H4 (cell line): Measurements from ENCODE around the gene YY1. TPM values are rescaled to one million over a fixed set of nuclear protein-coding genes. Genes with fewer than 3 reads are reported as not detected.
"Not testable (repeated sequence)": the region's sequence is repeated elsewhere in the genome, so short reads cannot be mapped to it uniquely, and the experiment has no call there.

Experiments used
- DNase-seq: peaks from one replicate; pipeline ENCODE4 v3.0.0-alpha.2; 2015; ENCODE audit warnings: low spot score
- total RNA-seq: library from RNA; depleted of rRNA; stranded (reverse); fragments of >200 nt; shearing (Covaris generic); gene quantifications from 2 replicates; pipeline ENCODE4 v1.2.3, GENCODE V29; 2014

Gene YY1
- total RNA-seq, 1 experiment from 2014 or later: 32.3 TPM

- peak; percentile 72 for DNase-seq
Observed at GRCh38 chr14:100213956-100214769, 24.8 kb upstream of the YY1 start.

- DNase-seq: no peak
Observed at GRCh38 chr14:100214770-100215083, 24.2 kb upstream of the YY1 start.

DNA sequence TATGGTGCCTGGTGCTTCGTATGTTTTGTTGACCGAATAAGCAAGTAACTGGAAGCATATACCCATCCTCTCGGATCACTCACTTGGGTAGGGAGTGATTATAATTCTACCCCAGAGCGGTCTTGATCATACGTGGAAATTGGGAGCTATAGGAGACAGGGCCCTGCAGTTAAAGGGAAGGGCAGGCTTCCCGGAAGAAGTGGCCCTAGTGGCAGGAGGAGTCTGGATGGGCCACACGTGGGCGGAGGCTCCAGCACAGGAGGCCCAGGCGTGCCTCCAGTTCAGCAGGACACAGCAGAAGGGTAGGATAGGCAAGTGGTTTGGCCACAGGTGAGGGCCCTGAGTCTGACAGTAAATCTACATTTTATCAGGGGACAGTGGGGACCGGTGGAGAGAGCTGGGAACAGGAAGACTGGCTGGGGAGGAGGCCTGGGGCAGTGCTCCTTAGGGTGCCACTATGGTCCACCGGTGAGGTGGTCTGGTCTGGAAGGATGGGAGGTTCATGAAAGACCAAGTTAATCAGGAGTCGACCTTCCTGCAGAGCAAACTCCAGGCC lies 23.5 kb upstream of the YY1 start:
- no peak for DNase-seq

GRCh38 chr14:100219126-100219785 lies 19.7 kb upstream of the YY1 start:
- no peak for DNase-seq

DNA sequence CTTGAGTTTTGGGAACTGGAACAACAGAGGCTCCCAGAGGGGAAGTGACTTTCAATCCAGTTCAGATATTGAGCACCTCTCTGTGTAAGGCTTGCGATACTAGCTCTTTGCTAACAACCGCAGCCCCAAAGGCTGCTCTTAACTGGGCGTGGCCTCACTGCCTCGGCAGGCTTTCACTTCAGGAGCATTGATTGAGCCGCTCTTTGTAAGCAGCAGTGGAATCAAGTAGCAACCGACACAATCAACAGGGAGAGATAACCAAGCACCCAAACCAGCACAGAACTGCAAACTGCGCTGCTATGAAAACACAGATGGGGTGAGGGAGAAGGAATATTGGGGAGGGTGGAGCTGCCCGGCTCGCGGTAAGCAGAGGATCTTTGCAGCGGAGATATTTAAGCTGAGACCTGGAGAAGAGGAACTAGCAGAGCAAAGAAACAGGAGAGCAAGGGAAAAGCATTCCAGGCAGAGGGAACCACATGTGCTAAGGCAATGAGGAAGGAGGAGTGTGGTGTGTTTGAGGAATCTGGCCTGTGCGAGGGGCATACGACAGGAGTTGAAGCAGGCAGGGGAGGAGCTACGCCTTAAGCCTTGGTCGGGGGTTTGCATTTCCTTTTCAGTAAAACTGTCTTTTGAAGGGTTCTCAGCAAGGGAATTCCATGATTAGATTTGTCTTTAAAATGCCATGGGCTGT lies 17.3 kb upstream of the YY1 start:
- no peak for DNase-seq

DNA sequence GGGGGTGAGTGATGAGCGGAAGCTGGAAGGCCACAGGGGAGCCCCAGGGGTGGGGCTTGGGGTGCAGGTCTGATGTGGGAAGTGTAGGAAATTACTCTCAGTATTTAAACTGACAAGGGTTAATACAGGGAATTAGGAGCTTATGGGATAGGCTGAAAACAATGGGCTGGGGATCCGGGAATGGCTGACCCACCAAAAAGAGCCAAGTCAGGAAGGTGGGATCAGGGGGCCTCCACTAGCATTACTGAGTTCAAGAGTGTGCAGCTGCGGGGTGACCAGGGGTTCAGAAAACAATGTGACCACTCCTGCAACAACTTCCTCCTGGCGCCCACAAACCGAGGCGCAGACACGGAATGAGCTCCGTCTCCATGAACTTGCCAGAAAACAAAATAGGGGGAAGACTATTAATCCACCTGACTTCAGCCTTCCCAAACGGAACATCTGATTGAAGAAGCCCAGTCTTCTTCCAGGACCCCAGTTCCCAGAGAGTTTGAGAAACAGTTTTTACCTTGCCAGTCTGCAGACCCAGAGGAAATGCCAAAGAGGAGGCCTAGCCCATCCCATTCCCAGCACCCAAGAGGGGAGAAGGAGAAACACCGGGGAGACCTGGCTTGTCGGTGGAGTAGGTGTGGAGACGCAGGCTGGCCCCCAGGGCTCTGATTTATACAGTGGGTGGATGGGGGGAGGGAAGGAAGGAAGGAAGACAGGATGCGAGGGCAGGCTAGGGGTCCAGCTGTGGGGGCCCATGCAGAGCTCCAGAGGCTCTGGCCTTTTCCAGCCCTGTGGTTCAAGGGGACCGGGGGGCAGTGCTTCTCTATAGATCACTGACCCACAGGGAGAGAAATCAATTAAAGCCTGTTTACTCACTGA lies 16.5 kb upstream of the YY1 start:
- no peak for DNase-seq

- no peak for DNase-seq
Observed at GRCh38 chr14:100223332-100224201, 15.4 kb upstream of the YY1 start.

GRCh38 chr14:100224229-100224866 lies 14.6 kb upstream of the YY1 start:
- no peak for DNase-seq

- no peak for DNase-seq
Observed at GRCh38 chr14:100225169-100225568, 13.8 kb upstream of the YY1 start.

DNA sequence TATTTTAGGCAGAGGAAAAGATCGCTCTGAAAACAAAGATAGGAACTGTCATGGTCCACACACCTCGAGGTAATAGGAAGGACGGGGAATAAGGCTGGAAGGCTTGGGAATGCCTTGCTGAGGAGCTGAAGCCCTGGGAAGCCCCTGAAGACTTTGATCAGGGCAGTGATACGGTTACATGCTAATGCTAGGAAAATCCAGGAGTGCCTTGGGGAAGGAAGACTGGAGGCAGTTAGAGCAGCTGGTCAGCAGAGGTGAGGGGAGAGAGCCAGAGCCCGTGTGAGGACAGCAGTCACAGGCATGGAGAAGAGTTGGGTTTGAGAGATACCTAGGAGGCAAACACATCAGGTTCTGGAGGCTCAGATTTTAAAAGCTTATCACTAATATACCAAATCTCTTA lies 8.6 kb upstream of the YY1 start:
- no peak for DNase-seq

- DNase-seq: no peak
Observed at GRCh38 chr14:100234511-100234910, 4.4 kb upstream of the YY1 start.

GRCh38 chr14:100236271-100236818 lies 2.6 kb upstream of the YY1 start:
- DNase-seq: not testable (repeated sequence)

DNA sequence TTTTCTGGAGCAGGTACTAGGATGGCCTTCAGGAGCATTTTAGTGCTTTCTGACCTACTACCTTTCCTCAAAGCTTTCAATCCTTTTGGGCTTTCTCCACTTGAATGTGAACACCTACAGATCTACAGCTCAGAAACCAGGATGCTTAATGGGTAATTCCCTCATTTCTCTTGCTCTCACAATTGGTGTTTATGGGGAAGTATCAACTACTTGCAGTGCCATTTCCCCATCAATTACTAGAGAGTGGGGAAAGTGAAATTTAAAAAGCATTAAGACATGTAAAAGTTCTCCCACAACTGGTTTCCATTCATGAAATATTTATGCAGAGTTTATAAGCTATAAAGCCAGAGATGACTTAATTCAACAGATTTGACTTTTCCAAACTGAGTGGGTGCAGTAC lies 2.1 kb upstream of the YY1 start:
- no peak for DNase-seq

DNA sequence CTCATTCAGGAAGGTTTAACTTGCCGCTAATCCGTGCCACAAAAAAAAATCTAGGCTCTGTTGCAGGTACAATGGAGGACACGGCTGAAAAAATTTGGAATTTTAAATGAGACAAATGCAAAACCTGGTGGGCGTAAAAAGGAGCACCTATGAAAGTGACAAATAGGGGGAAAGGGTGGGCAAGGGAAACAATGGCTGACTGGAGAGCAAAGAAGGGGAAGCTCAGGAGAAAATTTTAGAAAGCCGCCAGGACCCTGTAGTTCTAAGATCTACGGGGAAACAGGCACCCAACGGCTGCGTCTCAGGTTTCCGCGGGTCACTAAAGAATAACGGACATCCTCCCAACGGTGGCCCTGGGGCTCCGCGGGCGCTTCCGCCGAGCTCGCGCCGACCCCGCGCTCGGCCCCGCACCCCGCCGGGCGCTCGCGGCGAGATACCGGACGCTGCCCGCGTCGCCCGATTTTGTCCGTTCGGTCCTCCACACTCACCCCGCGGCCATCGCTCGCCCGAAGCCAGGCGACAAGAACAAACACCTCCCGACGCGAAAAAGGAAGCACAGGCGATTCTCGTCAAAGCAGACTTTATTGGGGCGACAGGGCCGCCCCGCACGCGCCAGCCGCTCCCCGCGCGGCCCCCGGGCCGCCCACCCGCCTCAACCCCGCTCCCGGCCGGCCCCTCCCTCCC lies 1.1 kb upstream of the YY1 start:
- DNase-seq: peak; percentile 25

DNA sequence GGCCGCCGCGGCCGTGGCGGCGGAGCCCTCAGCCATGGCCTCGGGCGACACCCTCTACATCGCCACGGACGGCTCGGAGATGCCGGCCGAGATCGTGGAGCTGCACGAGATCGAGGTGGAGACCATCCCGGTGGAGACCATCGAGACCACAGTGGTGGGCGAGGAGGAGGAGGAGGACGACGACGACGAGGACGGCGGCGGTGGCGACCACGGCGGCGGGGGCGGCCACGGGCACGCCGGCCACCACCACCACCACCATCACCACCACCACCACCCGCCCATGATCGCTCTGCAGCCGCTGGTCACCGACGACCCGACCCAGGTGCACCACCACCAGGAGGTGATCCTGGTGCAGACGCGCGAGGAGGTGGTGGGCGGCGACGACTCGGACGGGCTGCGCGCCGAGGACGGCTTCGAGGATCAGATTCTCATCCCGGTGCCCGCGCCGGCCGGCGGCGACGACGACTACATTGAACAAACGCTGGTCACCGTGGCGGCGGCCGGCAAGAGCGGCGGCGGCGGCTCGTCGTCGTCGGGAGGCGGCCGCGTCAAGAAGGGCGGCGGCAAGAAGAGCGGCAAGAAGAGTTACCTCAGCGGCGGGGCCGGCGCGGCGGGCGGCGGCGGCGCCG lies 381 bp downstream of the YY1 start:
- DNase-seq: peak; percentile 13

DNA sequence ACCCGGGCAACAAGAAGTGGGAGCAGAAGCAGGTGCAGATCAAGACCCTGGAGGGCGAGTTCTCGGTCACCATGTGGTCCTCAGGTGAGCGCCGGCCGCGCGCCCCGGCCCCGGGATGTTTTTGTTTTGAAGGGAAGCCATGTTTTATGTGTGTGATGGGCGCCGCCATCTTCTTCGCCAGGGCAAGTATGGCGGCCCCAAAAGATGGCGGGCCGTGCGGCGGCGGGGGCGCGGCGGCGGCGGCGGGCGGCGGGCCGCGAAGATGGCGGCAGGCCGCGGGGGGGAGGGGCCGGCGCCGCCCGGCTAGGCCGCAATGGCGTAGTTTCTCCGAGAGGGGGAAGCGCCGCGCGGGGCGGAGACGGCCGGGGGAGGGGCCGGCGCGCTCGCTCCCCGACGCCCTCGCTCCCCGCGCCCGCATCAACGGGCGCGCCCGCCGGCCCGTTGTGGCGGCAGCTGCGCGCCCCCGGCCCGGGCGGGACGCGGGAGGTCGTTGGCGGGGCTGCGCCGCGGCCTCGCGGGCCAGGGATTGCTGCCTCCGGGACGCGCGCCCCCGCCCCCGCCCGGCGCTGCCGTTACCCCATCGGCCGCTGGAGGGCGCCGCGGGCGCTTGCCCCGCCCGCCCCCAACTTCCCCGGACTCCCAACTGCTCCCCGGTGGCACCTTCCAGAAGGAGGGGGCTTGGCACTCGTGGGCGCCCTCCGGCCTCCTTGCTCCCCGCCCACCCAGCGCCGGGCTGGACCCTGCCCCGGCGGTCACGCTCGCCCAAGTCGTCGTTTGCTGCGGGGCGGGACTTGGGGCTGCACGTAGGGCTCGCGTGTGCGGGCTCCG lies 1.1 kb downstream of the YY1 start:
- DNase-seq: peak; percentile 76

GRCh38 chr14:100240668-100241032 lies 1.7 kb downstream of the YY1 start:
- DNase-seq: no peak

DNA sequence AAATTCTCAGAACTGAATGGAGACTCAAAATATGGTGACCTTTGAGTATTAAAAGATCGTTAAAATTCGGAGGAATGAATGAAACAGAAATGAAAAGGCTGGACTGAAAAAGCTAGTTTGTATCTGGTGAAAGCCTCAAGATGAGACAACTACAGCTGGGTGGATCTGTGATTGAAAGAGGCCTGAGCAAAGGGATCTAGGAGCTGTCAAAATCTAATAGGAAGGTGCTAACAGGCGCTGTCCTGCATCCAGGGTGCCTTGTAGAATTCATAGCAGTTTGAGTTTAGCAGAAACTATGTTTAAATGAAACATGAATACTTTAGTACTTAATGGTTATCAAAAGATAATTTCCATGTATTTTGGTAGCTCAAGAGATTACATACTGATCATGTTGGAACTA lies 2.3 kb downstream of the YY1 start:
- DNase-seq: no peak
